ENCODE data around the gene MAST4.

MAST4 gene

GRCh38 chr5:66882606-66883227, 286.5 kb downstream of the MAST4 start:
- FAIRE-seq = no peak

GRCh38 chr5:66884564-66885243, 288.5 kb downstream of the MAST4 start:
- FAIRE-seq = no peak

- FAIRE-seq = no peak
These were observed 290.7 kb downstream of the MAST4 start for GRCh38 chr5:66886941-66887340.

GRCh38 chr5:66888613-66889012, 292.4 kb downstream of the MAST4 start:
- FAIRE-seq = no peak

GRCh38 chr5:66889056-66889455, 292.9 kb downstream of the MAST4 start:
- FAIRE-seq = no peak

GRCh38 chr5:66889524-66889923, 293.3 kb downstream of the MAST4 start:
- no peak for FAIRE-seq

GRCh38 chr5:66891184-66891925, 295.2 kb downstream of the MAST4 start:
- no peak for FAIRE-seq

GRCh38 chr5:66892716-66893115, 296.5 kb downstream of the MAST4 start:
- FAIRE-seq = no peak

- no peak for FAIRE-seq
These were observed 298.5 kb downstream of the MAST4 start for GRCh38 chr5:66894480-66895240.

- FAIRE-seq = no peak
These were observed 300.0 kb downstream of the MAST4 start for GRCh38 chr5:66896171-66896570.

GRCh38 chr5:66897356-66897755, 301.2 kb downstream of the MAST4 start:
- no peak for FAIRE-seq

- FAIRE-seq = no peak
These were observed 302.2 kb downstream of the MAST4 start for GRCh38 chr5:66898241-66898995.

- no peak for FAIRE-seq
These were observed 307.0 kb downstream of the MAST4 start for GRCh38 chr5:66903218-66903617.

GRCh38 chr5:66903709-66904108, 307.5 kb downstream of the MAST4 start:
- FAIRE-seq = no peak

GRCh38 chr5:66904189-66904588, 308.0 kb downstream of the MAST4 start:
- no peak for FAIRE-seq

- no peak for FAIRE-seq
These were observed 309.8 kb downstream of the MAST4 start for GRCh38 chr5:66906021-66906420.

GRCh38 chr5:66908230-66908629, 312.0 kb downstream of the MAST4 start:
- FAIRE-seq = no peak

- FAIRE-seq = no peak
These were observed 313.2 kb downstream of the MAST4 start for GRCh38 chr5:66909364-66909763.

GRCh38 chr5:66912787-66913186, 316.6 kb downstream of the MAST4 start:
- no peak for FAIRE-seq

- no peak for FAIRE-seq
These were observed 319.3 kb downstream of the MAST4 start for GRCh38 chr5:66915531-66915930.

- no peak for FAIRE-seq
These were observed 326.7 kb downstream of the MAST4 start for GRCh38 chr5:66922881-66923280.

- FAIRE-seq = no peak
These were observed 327.3 kb downstream of the MAST4 start for GRCh38 chr5:66923457-66923856.

GRCh38 chr5:66923922-66924321, 327.7 kb downstream of the MAST4 start:
- no peak for FAIRE-seq

All from A204.1 (cell line).